Activated naive CD8-positive, alpha-beta T cell treated with anti-CD3 and anti-CD28 coated beads, Interleukin-2, amount 10 ng/mL, durations not matched to agents 7 days and 5 days (primary cell): ENCODE data around the gene CASP4. TPM values are rescaled to one million over a fixed set of nuclear protein-coding genes. Genes with fewer than 3 reads are reported as not detected.
"Not testable (repeated sequence)": the region's sequence is repeated elsewhere in the genome, so short reads cannot be mapped to it uniquely, and the experiment has no call there.

Experiments used
- ATAC-seq: fragments of 150-1000 bp; cut with Tn5 transposase; one replicate; pipeline ENCODE4 v1.10.0; 2021; ENCODE audit warnings: low read depth, moderate library complexity
- POLR2A ChIA-PET: fragments of 350-600 bp; sonication (Branson Sonifier 250); formaldehyde crosslinking; loops from one replicate; lab custom pipeline; 2021; ENCODE audit warnings: antibody characterized with exemption; lab: Charles Lee
- DNase-seq: peaks from one replicate; pipeline ENCODE4 v3.0.0; 2021
- H3K27ac Mint-ChIP-seq: one replicate; pipeline ENCODE4 v1.8.0; 2022; ENCODE audit warnings: mild to moderate bottlenecking, mixed read lengths
- H3K27me3 Mint-ChIP-seq: one replicate; pipeline ENCODE4 v1.8.0; 2022; ENCODE audit warnings: mild to moderate bottlenecking, moderate library complexity, mixed read lengths
- H3K36me3 Mint-ChIP-seq: one replicate; pipeline ENCODE4 v1.8.0; 2021; ENCODE audit warnings: mild to moderate bottlenecking, mixed read lengths
- H3K4me1 Mint-ChIP-seq: one replicate; pipeline ENCODE4 v1.8.0; 2021; ENCODE audit warnings: mixed read lengths
- H3K4me3 Mint-ChIP-seq: one replicate; pipeline ENCODE4 v1.8.0; 2022; ENCODE audit warnings: mild to moderate bottlenecking, moderate library complexity, mixed read lengths
- H3K9me3 Mint-ChIP-seq: one replicate; pipeline ENCODE4 v1.8.0; 2021; ENCODE audit warnings: mixed read lengths
- total RNA-seq, 2 experiments: library from RNA; stranded (reverse); gene quantifications; one replicate each; pipeline ENCODE4 v1.2.3, GENCODE V29; 2021

CASP4 gene
- total RNA-seq, 2 experiments from 2014 or later, result 111 to 115 TPM

- Mint-ChIP-seq H3K9me3 (peaks cover 22% of the 10 kb centered on the region), H3K4me3 (peak overlapping the region; percentile 74), H3K27ac (peak overlapping the region; percentile 84), H3K27me3 (no peaks in the 10 kb centered on the region), H3K4me1 (peaks cover 20% of the 10 kb centered on the region), H3K36me3 (peaks cover 51% of the 10 kb centered on the region)
- POLR2A ChIA-PET, result interaction anchor here (0.5 to 0.6 kb wide), 2 partner anchors 17 to 196 kb away, joined by 3 read pairs; no protein-coding TSS in a partner anchor
- DNase-seq (no peak), ATAC-seq (peak; percentile 90)
Measured at GRCh38 chr11:104934594-104934993, 33.8 kb downstream of the CASP4 start.

- Mint-ChIP-seq H3K4me1 (peaks cover 20% of the 10 kb centered on the region), H3K4me3 (peak overlapping the region; percentile 74), H3K9me3 (peaks cover 24% of the 10 kb centered on the region), H3K27ac (peak overlapping the region; percentile 84), H3K36me3 (peaks cover 56% of the 10 kb centered on the region)
- POLR2A ChIA-PET, result interaction anchor here (0.6 kb wide), 1 partner anchor 196 kb away, joined by 3 read pairs; no protein-coding TSS in a partner anchor
- not testable (repeated sequence) for ATAC-seq, DNase-seq, H3K27me3 Mint-ChIP-seq
Measured at GRCh38 chr11:104934073-104934472, 34.3 kb downstream of the CASP4 start.

- Mint-ChIP-seq H3K27ac (no peak overlapping the region), H3K4me3 (no peak overlapping the region), H3K9me3 (peaks cover 34% of the 10 kb centered on the region), H3K36me3 (peaks cover 64% of the 10 kb centered on the region), H3K27me3 (no peaks in the 10 kb centered on the region), H3K4me1 (peaks cover 5% of the 10 kb centered on the region)
- no peak for DNase-seq
- ATAC-seq, result no peak
- POLR2A ChIA-PET, result no interaction called here
Measured at GRCh38 chr11:104928811-104929210, 39.6 kb downstream of the CASP4 start.

GRCh38 chr11:104926771-104927611 is 41.4 kb downstream of the CASP4 start:
- Mint-ChIP-seq H3K4me3 (no peak overlapping the region), H3K36me3 (peaks cover 58% of the 10 kb centered on the region), H3K9me3 (peaks cover 30% of the 10 kb centered on the region), H3K27me3 (no peaks in the 10 kb centered on the region), H3K27ac (no peak overlapping the region), H3K4me1 (no peaks in the 10 kb centered on the region)
- POLR2A ChIA-PET, result interaction anchor here (1.3 kb wide), 1 partner anchor 10 kb away, joined by 4 read pairs; no protein-coding TSS in a partner anchor
- ATAC-seq, result no peak
- no peak for DNase-seq

- no peaks in the 10 kb centered on the region for H3K27me3 Mint-ChIP-seq
- H3K9me3 Mint-ChIP-seq, result peaks cover 26% of the 10 kb centered on the region
- DNase-seq (no peak), ATAC-seq (no peak)
- no peak overlapping the region for H3K4me3 Mint-ChIP-seq
- peaks cover 53% of the 10 kb centered on the region for H3K36me3 Mint-ChIP-seq
- POLR2A ChIA-PET, result no interaction called here
- H3K27ac Mint-ChIP-seq, result no peak overlapping the region
- H3K4me1 Mint-ChIP-seq, result no peaks in the 10 kb centered on the region
Measured at GRCh38 chr11:104925850-104926249, 42.5 kb downstream of the CASP4 start.

GRCh38 chr11:104918113-104918824 is 50.1 kb downstream of the CASP4 start:
- Mint-ChIP-seq H3K4me3 (peak overlapping the region; percentile 94), H3K27me3 (no peaks in the 10 kb centered on the region), H3K4me1 (peaks cover 32% of the 10 kb centered on the region), H3K9me3 (no peaks in the 10 kb centered on the region), H3K36me3 (peaks cover 13% of the 10 kb centered on the region), H3K27ac (peak overlapping the region; percentile 95)
- ATAC-seq, result peak; percentile 81
- DNase-seq, result no peak
- POLR2A ChIA-PET, result interaction anchor here (0.8 to 1.5 kb wide), 6 partner anchors 9 to 120 kb away, joined by 3 to 4 read pairs (median 3); partner anchors contain the start of gene CASP4

GRCh38 chr11:104917271-104918112 is 50.9 kb downstream of the CASP4 start:
- Mint-ChIP-seq H3K27ac (peak overlapping the region; percentile 95), H3K4me3 (peak overlapping the region; percentile 94), H3K27me3 (no peaks in the 10 kb centered on the region), H3K9me3 (no peaks in the 10 kb centered on the region), H3K4me1 (peaks cover 32% of the 10 kb centered on the region), H3K36me3 (peaks cover 14% of the 10 kb centered on the region)
- POLR2A ChIA-PET, result interaction anchor here (0.6 to 1.5 kb wide), 8 partner anchors 10 to 119 kb away, joined by 3 to 4 read pairs (median 3); partner anchors contain the start of gene CASP4
- DNase-seq (no peak), ATAC-seq (peak; percentile 47)

GRCh38 chr11:104916442-104916841 is 51.9 kb downstream of the CASP4 start:
- DNase-seq (no peak), ATAC-seq (no peak)
- Mint-ChIP-seq H3K27ac (peak overlapping the region; percentile 88), H3K27me3 (no peaks in the 10 kb centered on the region), H3K9me3 (no peaks in the 10 kb centered on the region), H3K4me3 (peak overlapping the region; percentile 94), H3K36me3 (peaks cover 8% of the 10 kb centered on the region), H3K4me1 (peaks cover 37% of the 10 kb centered on the region)
- POLR2A ChIA-PET, result interaction anchor here (1.2 to 1.5 kb wide), 2 partner anchors 11 to 27 kb away, joined by 3 to 4 read pairs; no protein-coding TSS in a partner anchor

GRCh38 chr11:104912102-104912501 is 56.3 kb downstream of the CASP4 start:
- Mint-ChIP-seq H3K4me1 (peaks cover 32% of the 10 kb centered on the region), H3K27me3 (no peaks in the 10 kb centered on the region), H3K27ac (no peak overlapping the region), H3K9me3 (peaks cover under 1% of the 10 kb centered on the region), H3K36me3 (peaks cover 21% of the 10 kb centered on the region), H3K4me3 (no peak overlapping the region)
- no peak for DNase-seq
- ATAC-seq, result no peak
- POLR2A ChIA-PET, result no interaction called here

- POLR2A ChIA-PET, result no interaction called here
- DNase-seq (no peak), ATAC-seq (no peak)
- H3K9me3 Mint-ChIP-seq, result peaks cover 4% of the 10 kb centered on the region
- H3K27me3 Mint-ChIP-seq, result no peaks in the 10 kb centered on the region
- peak overlapping the region; percentile 0 for H3K4me3 Mint-ChIP-seq
- H3K4me1 Mint-ChIP-seq, result peaks cover 16% of the 10 kb centered on the region
- peak overlapping the region; percentile 76 for H3K27ac Mint-ChIP-seq
- H3K36me3 Mint-ChIP-seq, result peaks cover 38% of the 10 kb centered on the region
Measured at GRCh38 chr11:104908186-104908531, 60.2 kb downstream of the CASP4 start.

- H3K27me3 Mint-ChIP-seq, result no peaks in the 10 kb centered on the region
- H3K36me3 Mint-ChIP-seq, result peaks cover 40% of the 10 kb centered on the region
- peak overlapping the region; percentile 76 for H3K27ac Mint-ChIP-seq
- POLR2A ChIA-PET, result no interaction called here
- peaks cover 16% of the 10 kb centered on the region for H3K4me1 Mint-ChIP-seq
- ATAC-seq (peak; percentile 84), DNase-seq (no peak)
- H3K9me3 Mint-ChIP-seq, result peaks cover 4% of the 10 kb centered on the region
- H3K4me3 Mint-ChIP-seq, result peak overlapping the region; percentile 0
Measured at GRCh38 chr11:104907521-104908185, 60.7 kb downstream of the CASP4 start.

- Mint-ChIP-seq H3K4me3 (no peak overlapping the region), H3K4me1 (peaks cover 19% of the 10 kb centered on the region), H3K36me3 (peaks cover 52% of the 10 kb centered on the region), H3K27ac (no peak overlapping the region), H3K27me3 (no peaks in the 10 kb centered on the region), H3K9me3 (peaks cover 4% of the 10 kb centered on the region)
- POLR2A ChIA-PET, result no interaction called here
- ATAC-seq (no peak), DNase-seq (no peak)
Measured at GRCh38 chr11:104905271-104905670, 63.1 kb downstream of the CASP4 start.
